Stimulated activated naive CD8-positive, alpha-beta T cell treated with anti-CD3 and anti-CD28 coated beads, Interleukin-15, amount 100 ng/mL, for 72 hours (primary cell): ENCODE data around the gene VWA5A.
A peak's percentile ranks its signal among the peaks of the same experiment; 100 is the strongest.

Source experiments
- ATAC-seq: fragments of 150-1000 bp; cut with Tn5 transposase; 2 replicates; pipeline ENCODE4 v1.10.0; 2021; ENCODE audit warnings: mild to moderate bottlenecking, moderate library complexity
- DNase-seq, 2 donors: peaks; one replicate each; pipeline ENCODE4 v3.0.0; 2021 to 2022
- H3K27ac Mint-ChIP-seq, 2 donors: one replicate each; pipeline ENCODE4 v1.8.0; 2022; ENCODE audit warnings: mild to moderate bottlenecking in 2 of 2, mixed read lengths in 2 of 2, moderate library complexity in 2 of 2
- H3K27me3 Mint-ChIP-seq: one replicate; pipeline ENCODE4 v1.8.0; 2022; ENCODE audit warnings: mixed read lengths
- H3K4me1 Mint-ChIP-seq: one replicate; pipeline ENCODE4 v1.8.0; 2022; ENCODE audit warnings: mild to moderate bottlenecking, mixed read lengths
- H3K4me3 Mint-ChIP-seq, 2 donors: one replicate each; pipeline ENCODE4 v1.8.0; 2022; ENCODE audit warnings: mild to moderate bottlenecking in 2 of 2, mixed read lengths in 2 of 2, moderate library complexity in 1 of 2
- H3K9me3 Mint-ChIP-seq, 2 donors: one replicate each; pipeline ENCODE4 v1.8.0; 2022; ENCODE audit warnings: mixed read lengths in 2 of 2

VWA5A gene

GRCh38 chr11:124081483-124081882 is 33.8 kb upstream of the VWA5A start:
- H3K27ac Mint-ChIP-seq, result no peak overlapping the region
- ATAC-seq (no peak), DNase-seq (no peak)
- no peak overlapping the region for H3K4me3 Mint-ChIP-seq
- no peaks in the 10 kb centered on the region for H3K9me3 Mint-ChIP-seq
- peaks cover 31% of the 10 kb centered on the region for H3K27me3 Mint-ChIP-seq
- peaks cover 1% of the 10 kb centered on the region for H3K4me1 Mint-ChIP-seq

GRCh38 chr11:124082371-124082770 is 32.9 kb upstream of the VWA5A start:
- H3K4me1 Mint-ChIP-seq, result no peaks in the 10 kb centered on the region
- H3K27ac Mint-ChIP-seq, result no peak overlapping the region
- H3K9me3 Mint-ChIP-seq, result no peaks in the 10 kb centered on the region
- ATAC-seq (no peak), DNase-seq (no peak)
- peaks cover 22% of the 10 kb centered on the region for H3K27me3 Mint-ChIP-seq
- no peak overlapping the region for H3K4me3 Mint-ChIP-seq

GRCh38 chr11:124085583-124085982 is 29.7 kb upstream of the VWA5A start:
- DNase-seq, result no peak
- Mint-ChIP-seq H3K27ac (no peak overlapping the region), H3K9me3 (no peaks in the 10 kb centered on the region), H3K4me3 (no peak overlapping the region), H3K4me1 (no peaks in the 10 kb centered on the region), H3K27me3 (peaks cover 14% of the 10 kb centered on the region)
- no peak for ATAC-seq

GRCh38 chr11:124085997-124086846 is 29.0 kb upstream of the VWA5A start:
- DNase-seq (no peak), ATAC-seq (no peak)
- H3K9me3 Mint-ChIP-seq, result no peaks in the 10 kb centered on the region
- H3K4me3 Mint-ChIP-seq, result no peak overlapping the region
- peaks cover 14% of the 10 kb centered on the region for H3K27me3 Mint-ChIP-seq
- no peak overlapping the region for H3K27ac Mint-ChIP-seq
- H3K4me1 Mint-ChIP-seq, result no peaks in the 10 kb centered on the region

GRCh38 chr11:124090996-124091395 is 24.3 kb upstream of the VWA5A start:
- peaks cover 16% of the 10 kb centered on the region for H3K27me3 Mint-ChIP-seq
- no peak overlapping the region for H3K27ac Mint-ChIP-seq
- no peaks in the 10 kb centered on the region for H3K4me1 Mint-ChIP-seq
- DNase-seq, result no peak
- H3K4me3 Mint-ChIP-seq, result no peak overlapping the region
- no peak for ATAC-seq
- H3K9me3 Mint-ChIP-seq, result no peaks in the 10 kb centered on the region

GRCh38 chr11:124093330-124093729 is 21.9 kb upstream of the VWA5A start:
- ATAC-seq (no peak), DNase-seq (no peak)
- H3K27me3 Mint-ChIP-seq, result peaks cover 22% of the 10 kb centered on the region
- no peak overlapping the region for H3K4me3 Mint-ChIP-seq
- no peak overlapping the region for H3K27ac Mint-ChIP-seq
- H3K9me3 Mint-ChIP-seq, result no peaks in the 10 kb centered on the region
- no peaks in the 10 kb centered on the region for H3K4me1 Mint-ChIP-seq

- no peak overlapping the region for H3K4me3 Mint-ChIP-seq
- no peak for ATAC-seq
- no peak overlapping the region for H3K27ac Mint-ChIP-seq
- DNase-seq, result no peak
- peaks cover 22% of the 10 kb centered on the region for H3K27me3 Mint-ChIP-seq
- no peaks in the 10 kb centered on the region for H3K9me3 Mint-ChIP-seq
- no peaks in the 10 kb centered on the region for H3K4me1 Mint-ChIP-seq
Measured at GRCh38 chr11:124094731-124095130, 20.5 kb upstream of the VWA5A start.

GRCh38 chr11:124096364-124096763 is 18.9 kb upstream of the VWA5A start:
- Mint-ChIP-seq H3K27me3 (peaks cover 31% of the 10 kb centered on the region), H3K4me1 (no peaks in the 10 kb centered on the region), H3K4me3 (no peak overlapping the region), H3K9me3 (no peaks in the 10 kb centered on the region), H3K27ac (peak overlapping the region in 1 of 2 donors; percentile 21)
- DNase-seq (no peak), ATAC-seq (no peak)

- Mint-ChIP-seq H3K4me3 (no peak overlapping the region), H3K9me3 (no peaks in the 10 kb centered on the region), H3K27ac (no peak overlapping the region), H3K27me3 (peaks cover 31% of the 10 kb centered on the region), H3K4me1 (no peaks in the 10 kb centered on the region)
- ATAC-seq (no peak), DNase-seq (no peak)
Measured at GRCh38 chr11:124098141-124098540, 17.1 kb upstream of the VWA5A start.

- H3K9me3 Mint-ChIP-seq, result no peaks in the 10 kb centered on the region
- H3K27ac Mint-ChIP-seq, result no peak overlapping the region
- DNase-seq (no peak), ATAC-seq (no peak)
- H3K27me3 Mint-ChIP-seq, result peaks cover 34% of the 10 kb centered on the region
- H3K4me3 Mint-ChIP-seq, result no peak overlapping the region
- no peaks in the 10 kb centered on the region for H3K4me1 Mint-ChIP-seq
Measured at GRCh38 chr11:124101737-124102136, 13.5 kb upstream of the VWA5A start.

GRCh38 chr11:124108156-124108555 is 7.1 kb upstream of the VWA5A start:
- Mint-ChIP-seq H3K9me3 (no peaks in the 10 kb centered on the region), H3K4me1 (no peaks in the 10 kb centered on the region), H3K27ac (no peak overlapping the region), H3K4me3 (no peak overlapping the region), H3K27me3 (peaks cover 59% of the 10 kb centered on the region)
- no peak for DNase-seq
- peak; percentile 76 for ATAC-seq

- H3K4me1 Mint-ChIP-seq, result no peaks in the 10 kb centered on the region
- no peak overlapping the region for H3K27ac Mint-ChIP-seq
- DNase-seq, result no peak
- ATAC-seq, result no peak
- no peaks in the 10 kb centered on the region for H3K9me3 Mint-ChIP-seq
- H3K4me3 Mint-ChIP-seq, result no peak overlapping the region
- peaks cover 48% of the 10 kb centered on the region for H3K27me3 Mint-ChIP-seq
Measured at GRCh38 chr11:124109377-124109776, 5.9 kb upstream of the VWA5A start.

GRCh38 chr11:124110201-124110600 is 5.0 kb upstream of the VWA5A start:
- H3K4me3 Mint-ChIP-seq, result no peak overlapping the region
- H3K4me1 Mint-ChIP-seq, result peaks cover 6% of the 10 kb centered on the region
- no peaks in the 10 kb centered on the region for H3K9me3 Mint-ChIP-seq
- DNase-seq (no peak), ATAC-seq (no peak)
- peaks cover 41% of the 10 kb centered on the region for H3K27me3 Mint-ChIP-seq
- H3K27ac Mint-ChIP-seq, result no peak overlapping the region

GRCh38 chr11:124113890-124114289 is 1.4 kb upstream of the VWA5A start:
- H3K27ac Mint-ChIP-seq, result no peak overlapping the region

GRCh38 chr11:124115782-124116616 is 749 bp downstream of the VWA5A start:
- DNase-seq (peak in 1 of 2 donors; percentile 4), ATAC-seq (peak; percentile 68)
- Mint-ChIP-seq H3K9me3 (no peaks in the 10 kb centered on the region), H3K4me3 (peak overlapping the region; percentile 85 to 99), H3K4me1 (peaks cover 15% of the 10 kb centered on the region), H3K27ac (peak overlapping the region; percentile 86 to 96), H3K27me3 (peaks cover 10% of the 10 kb centered on the region)

More at GRCh38 chr11:124113890-124114289, 1.4 kb upstream of the VWA5A start:
- Mint-ChIP-seq H3K4me1 (peaks cover 15% of the 10 kb centered on the region), H3K9me3 (no peaks in the 10 kb centered on the region), H3K27me3 (peaks cover 16% of the 10 kb centered on the region), H3K4me3 (no peak overlapping the region)
- DNase-seq, result no peak
- ATAC-seq, result no peak

- Mint-ChIP-seq H3K4me1 (peaks cover 15% of the 10 kb centered on the region), H3K4me3 (no peak overlapping the region), H3K27me3 (no peaks in the 10 kb centered on the region), H3K27ac (no peak overlapping the region), H3K9me3 (no peaks in the 10 kb centered on the region)
- no peak for ATAC-seq
- DNase-seq, result no peak
Measured at GRCh38 chr11:124119103-124119502, 3.9 kb downstream of the VWA5A start.
